HG02588 (cell line): ENCODE results near the gene GKN1.

Experiments
- ATAC-seq: cut with Tn5 transposase; IDR thresholded peaks from one replicate; pipeline ENCODE4 v1.9.1; 2021; ENCODE audit warnings: mild to moderate bottlenecking, moderate library complexity; ENCODE audit not compliant: unreplicated experiment

Gene GKN1

DNA sequence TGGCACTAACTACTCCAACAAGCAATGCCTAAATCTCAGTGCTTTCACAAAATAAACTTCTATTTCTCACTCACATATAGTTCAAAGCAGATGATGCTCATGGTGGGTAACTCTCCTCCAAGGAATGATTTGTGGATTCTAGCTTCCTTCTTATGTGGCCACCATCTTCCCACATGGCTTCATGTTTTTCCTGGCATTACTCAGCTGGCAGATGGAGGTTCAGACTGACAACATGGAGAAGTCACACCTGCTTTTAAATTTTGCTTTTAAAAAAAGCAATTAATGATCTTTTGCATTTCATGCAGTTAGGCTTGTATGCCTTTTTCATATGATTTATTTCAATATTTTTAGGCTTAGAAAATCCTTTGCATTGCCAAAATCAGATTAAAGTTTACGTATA, 15.4 kb upstream of the GKN1 start:
- ATAC-seq: no peak

DNA sequence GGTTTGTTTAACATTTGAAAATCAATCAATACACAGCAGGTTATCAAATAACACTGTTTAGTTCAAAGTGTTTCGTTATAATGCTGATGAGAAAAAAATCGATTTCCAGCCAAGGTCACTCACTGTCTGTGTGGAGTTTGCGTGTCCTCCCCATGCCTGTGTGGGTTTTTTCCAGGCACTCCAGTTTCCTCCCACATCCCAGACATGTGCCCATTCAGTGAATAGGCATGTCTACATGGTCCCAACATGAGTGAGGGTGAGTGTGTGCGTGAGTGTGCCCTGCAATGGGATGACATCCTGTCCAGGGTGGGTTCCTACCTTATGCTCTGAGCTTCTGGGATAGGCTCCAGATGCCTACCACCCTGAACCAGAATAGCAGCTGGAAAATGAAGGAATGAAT, 13.1 kb upstream of the GKN1 start:
- no peak for ATAC-seq

DNA sequence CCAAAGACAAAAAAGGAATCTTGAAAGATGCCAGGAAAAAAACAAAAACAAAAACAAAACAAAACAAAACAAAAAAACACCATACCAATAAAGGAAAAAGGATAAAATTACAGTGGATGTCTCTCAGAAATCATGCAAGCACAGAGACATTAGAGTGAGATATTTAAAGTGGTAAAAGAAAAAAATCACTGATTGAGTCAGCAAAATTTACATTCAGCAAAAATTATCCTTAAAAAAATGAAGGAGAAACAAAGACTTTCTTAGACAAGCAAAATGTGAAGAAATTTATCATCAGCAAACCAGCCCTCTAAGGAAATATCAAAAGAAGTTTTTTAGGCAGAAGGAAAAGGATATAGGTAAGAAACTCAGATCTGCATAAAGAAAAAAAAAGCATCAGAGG, 10.2 kb upstream of the GKN1 start:
- ATAC-seq: no peak

- ATAC-seq: no peak
These were observed 6.2 kb upstream of the GKN1 start for GRCh38 chr2:68968221-68968620.

GRCh38 chr2:68969736-68970490, 4.5 kb upstream of the GKN1 start:
- no peak for ATAC-seq

GRCh38 chr2:68970566-68971265, 3.7 kb upstream of the GKN1 start:
- ATAC-seq: no peak

DNA sequence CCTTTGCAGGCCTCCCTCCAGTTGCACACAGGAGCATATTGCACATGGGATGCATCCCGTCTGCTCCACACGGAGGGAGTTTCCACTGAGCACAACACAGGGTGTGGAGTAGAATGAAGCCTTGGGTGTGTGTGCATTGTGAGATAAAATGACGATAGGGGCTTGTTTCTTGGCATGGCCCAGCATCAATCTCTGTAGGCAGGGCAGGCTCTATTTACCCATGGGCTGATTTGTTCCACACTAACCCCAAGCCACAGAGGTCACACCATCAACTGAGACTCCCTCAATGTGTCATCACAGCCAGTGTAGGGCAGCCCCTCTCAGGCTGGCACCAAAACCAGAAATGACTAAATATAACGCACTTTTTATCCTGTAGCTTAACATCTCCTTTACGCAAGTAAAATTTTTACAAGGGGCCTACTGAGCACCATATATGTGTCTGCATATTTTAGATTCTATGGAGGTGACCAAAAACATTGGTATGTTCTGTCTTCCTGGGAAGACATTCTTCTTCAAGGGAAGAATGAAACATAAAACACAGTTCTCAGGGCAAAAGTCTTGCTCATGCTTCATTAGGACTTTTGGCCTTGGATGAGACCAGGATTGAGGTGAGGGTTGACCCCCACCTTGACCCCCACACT, 2.7 kb upstream of the GKN1 start:
- ATAC-seq: no peak

- ATAC-seq: no peak
These were observed 670 bp downstream of the GKN1 start for GRCh38 chr2:68974946-68975665.

DNA sequence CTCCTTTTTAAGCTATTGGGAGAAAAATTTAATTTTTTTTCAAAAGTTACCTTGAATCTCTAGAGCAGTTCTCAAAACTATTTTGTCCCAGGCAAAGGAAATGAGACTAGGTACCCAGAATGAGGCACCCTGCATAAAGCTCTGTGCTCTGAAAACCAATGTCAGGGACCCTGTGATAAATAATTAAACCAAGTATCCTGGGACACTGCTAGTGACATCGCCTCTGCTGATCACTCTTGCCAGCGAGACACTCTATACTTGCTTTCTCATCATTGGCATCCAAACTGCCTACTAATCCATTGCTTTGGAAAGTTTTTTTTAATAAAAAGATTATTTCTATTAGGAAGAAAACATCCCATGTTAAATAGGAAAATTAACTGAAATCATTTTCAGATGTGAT, 1.4 kb downstream of the GKN1 start:
- no peak for ATAC-seq

GRCh38 chr2:68977453-68977852, 3.0 kb downstream of the GKN1 start:
- no peak for ATAC-seq

GRCh38 chr2:68978098-68978497, 3.7 kb downstream of the GKN1 start:
- ATAC-seq: no peak

DNA sequence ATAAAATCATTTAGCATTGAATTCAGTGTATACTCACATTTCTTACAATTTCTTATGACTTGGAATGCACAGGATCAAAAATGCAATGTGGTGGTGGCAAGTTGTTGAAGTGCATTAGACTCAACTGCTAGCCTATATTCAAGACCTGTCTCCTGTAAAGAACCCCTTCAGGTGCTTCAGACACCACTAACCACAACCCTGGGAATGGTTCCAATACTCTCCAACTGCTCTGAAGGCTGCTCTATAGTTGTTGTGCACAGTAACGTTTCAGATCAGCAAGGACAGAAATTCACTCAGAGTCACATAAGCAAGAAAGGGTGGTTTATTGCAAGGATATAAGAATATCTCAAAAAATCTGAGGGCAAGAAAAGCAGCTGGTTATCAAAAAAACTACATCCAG, 6.5 kb downstream of the GKN1 start:
- ATAC-seq: no peak

- no peak for ATAC-seq
These were observed 12.6 kb downstream of the GKN1 start for GRCh38 chr2:68987021-68987503.

DNA sequence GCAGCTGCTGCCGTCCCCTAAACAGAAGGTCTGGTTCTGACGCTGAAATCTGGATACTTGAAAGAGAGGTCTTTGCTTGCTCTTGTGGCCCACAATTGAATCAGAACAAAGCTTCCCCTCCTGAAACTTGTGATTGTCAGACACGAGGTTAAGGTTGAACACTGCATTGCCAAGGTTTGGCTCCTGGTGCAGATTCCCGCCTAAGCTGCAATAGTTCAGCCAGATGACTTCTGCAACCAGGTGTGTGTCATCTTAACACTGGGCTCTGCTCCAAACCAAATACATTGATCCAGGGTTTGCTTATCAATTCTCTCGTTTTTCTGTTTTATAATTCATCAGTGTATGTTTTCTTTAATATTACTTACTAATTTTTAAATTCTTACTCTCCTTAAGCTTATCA, 14.6 kb downstream of the GKN1 start:
- no peak for ATAC-seq

DNA sequence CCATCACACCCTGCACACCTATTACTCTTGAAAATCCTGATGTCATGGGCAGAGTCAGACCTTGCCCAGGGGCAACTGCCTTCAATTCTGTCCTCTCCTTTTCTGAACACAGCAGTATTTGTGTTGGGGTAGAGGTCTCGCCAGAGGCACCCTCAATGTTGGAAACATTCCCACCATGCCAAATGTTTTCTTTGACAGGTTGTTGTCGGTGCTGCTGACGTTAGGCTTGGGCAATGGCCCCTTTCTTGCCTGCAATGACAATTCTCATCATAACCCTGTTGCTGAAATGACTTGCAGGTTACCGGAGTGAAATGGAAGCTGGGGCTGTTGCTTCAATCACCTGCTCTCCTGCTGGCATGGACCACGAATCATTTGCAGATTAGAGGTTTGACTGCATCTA, 17.9 kb downstream of the GKN1 start:
- no peak for ATAC-seq

GRCh38 chr2:68992933-68993332, 18.5 kb downstream of the GKN1 start:
- ATAC-seq: no peak

DNA sequence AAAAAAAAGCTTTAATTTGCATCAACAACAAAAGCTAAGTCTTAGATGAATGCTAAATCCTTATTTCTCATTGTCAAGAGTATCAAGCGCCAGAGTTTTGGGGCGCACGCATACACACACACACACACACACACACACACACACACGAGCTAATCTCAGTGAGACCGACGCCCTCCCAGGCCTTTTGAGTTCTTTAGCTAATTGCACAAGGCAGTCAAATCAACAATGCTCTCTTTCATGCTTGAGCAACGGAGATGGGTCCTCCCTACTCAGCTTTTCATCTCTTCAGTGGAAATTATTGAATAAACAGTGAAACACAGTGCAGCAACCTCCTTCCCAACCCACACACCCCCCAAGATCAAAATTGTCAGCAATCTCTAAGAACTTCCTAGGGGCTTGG, 19.2 kb downstream of the GKN1 start:
- no peak for ATAC-seq

DNA sequence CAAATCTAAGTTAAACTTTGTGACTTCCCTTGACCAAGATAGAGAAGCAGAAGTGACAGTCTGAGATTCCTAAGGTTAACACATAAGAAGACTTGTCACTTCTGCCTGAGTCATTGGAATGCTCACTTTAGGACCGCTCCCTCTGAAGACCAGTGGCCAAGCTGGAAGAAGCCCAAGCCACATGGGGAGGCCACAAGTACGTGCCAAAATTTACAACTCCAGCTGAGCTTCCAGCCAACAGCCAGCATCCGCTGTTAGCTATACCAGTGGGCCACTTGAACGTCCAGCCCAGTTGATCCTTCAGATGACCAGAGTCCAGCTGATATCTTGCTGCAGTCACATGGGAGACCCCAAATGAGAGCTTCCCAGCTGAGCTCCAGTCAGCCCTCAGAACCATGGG, 20.4 kb downstream of the GKN1 start:
- no peak for ATAC-seq

- no peak for ATAC-seq
These were observed 21.5 kb downstream of the GKN1 start for GRCh38 chr2:68995916-68996315.

DNA sequence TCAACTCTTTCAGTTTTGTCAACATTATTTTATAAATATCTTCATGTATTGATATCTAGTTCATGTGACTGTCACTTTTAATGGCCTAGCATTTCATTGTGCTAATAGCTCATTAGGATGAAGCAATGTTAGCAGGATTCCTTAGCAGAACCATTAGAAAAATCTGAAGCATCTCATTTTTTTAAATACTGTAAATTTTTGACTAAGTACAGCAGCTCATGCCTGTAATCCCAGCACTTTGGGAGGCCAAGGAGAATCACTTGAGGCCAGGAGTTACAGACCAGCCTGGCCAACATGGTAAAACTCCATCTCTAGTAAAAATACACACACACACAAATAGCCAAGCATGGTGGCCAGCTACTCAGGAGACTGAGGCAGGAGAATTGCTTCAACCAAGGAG, 23.0 kb downstream of the GKN1 start:
- ATAC-seq: no peak

GRCh38 chr2:69001879-69002278, 27.4 kb downstream of the GKN1 start:
- ATAC-seq: no peak
